Adrenal gland (tissue), 12 donors: ENCODE measurements around the gene DHFR. TPM values are rescaled to one million over a fixed set of nuclear protein-coding genes. Genes with fewer than 3 reads are reported as not detected.

Source experiments
- DNase-seq, 7 donors: peaks; one replicate each; pipeline ENCODE4 v3.0.0-alpha.2; 2019 to 2020
- H3K27ac ChIP-seq, 5 donors: fragments of 200-600 bp; sonication (generic) in 4 of 5; 1 replicate in 3 of 5; 2 replicates in 2 of 5; pipeline versions ENCODE4 v1.5.1 to v1.8.0; 2016 to 2020; ENCODE audit warnings: mild to moderate bottlenecking in 1 of 5
- H3K27me3 ChIP-seq: fragments of 200-600 bp; 2 replicates; pipeline ENCODE4 v1.8.0; 2021
- H3K36me3 ChIP-seq, 2 donors: fragments of 200-600 bp; replicated peaks in 1 of 2; 1 replicate in 1 of 2; 2 replicates in 1 of 2; pipeline versions ENCODE4 v1.5.1 to v1.8.0; 2018 to 2022
- H3K4me1 ChIP-seq, 2 donors: fragments of 200-600 bp; replicated peaks in 1 of 2; 1 replicate in 1 of 2; 2 replicates in 1 of 2; pipeline versions ENCODE4 v1.5.1 to v1.8.0; 2018 to 2021
- H3K4me3 ChIP-seq, 4 donors: fragments of 200-600 bp; sonication (generic) in 3 of 4; one replicate each; pipeline ENCODE4 v1.5.1; 2016 to 2018
- H3K9me3 ChIP-seq, 3 donors: fragments of 200-600 bp; sonication (generic) in 1 of 3; replicated peaks in 1 of 3; 1 replicate in 2 of 3; 2 replicates in 1 of 3; pipeline versions ENCODE4 v1.5.1 to v1.8.0; 2016 to 2021
- CTCF ChIP-seq, 6 experiments: fragments of 450-650 bp in 4 of 6; fragments of 200-600 bp in 2 of 6; sonication (generic) in 1 of 6; IDR thresholded peaks; 1 replicate in 5 of 6; 2 replicates in 1 of 6; pipeline versions ENCODE4 v1.5.1 to v1.8.0; 2016 to 2021; ENCODE audit warnings: antibody characterized with exemption in 6 of 6, mild to moderate bottlenecking in 2 of 6, moderate library complexity in 1 of 6
- POLR2A ChIP-seq, 2 donors: fragments of 450-650 bp; IDR thresholded peaks; one replicate each; pipeline ENCODE4 v1.6.1; 2017; ENCODE audit warnings: antibody characterized with exemption in 2 of 2, mild to moderate bottlenecking in 2 of 2, moderate library complexity in 1 of 2
- WGBS, 4 donors: extraction: QIAGEN DNeasy Blood & Tissue Kit in 2 of 4; methylation state at CpG; one replicate each; pipeline versions ENCODE4 v1.1.5 to v1.1.7; 2013 to 2017; 5-methylcytosine and 5-hydroxymethylcytosine counted together
- intact Hi-C, 2 donors: fragments of 100-400 bp; cut with DNase I; formaldehyde crosslinking; loops; one replicate each; pipeline versions ENCODE4 v1.14.1 to v1.15.0; 2022 to 2023
- polyA plus RNA-seq, 3 donors: library from polyadenylated mRNA; stranded (reverse); fragments of 200-250 nt in 2 of 3; fragments of 350-450 nt in 1 of 3; fragmentation: Illumina TruSeq in 1 of 3; extraction: RNeasy Lipid Tissue Mini Kit (QIAGEN cat#74804) in 1 of 3; gene quantifications; one replicate each; pipeline ENCODE4 v1.2.3, GENCODE V29; 2013 to 2014
- total RNA-seq, 9 donors: library from RNA; depleted of rRNA in 4 of 9; stranded (reverse); fragments of >200 nt in 4 of 9; fragments of 120-200 nt in 1 of 9; fragmentation: NEBNext Ultra II Directional in 1 of 9; extraction: Animal tissue kit (Norgen Biotek cat#: 25700) in 1 of 9; gene quantifications; one replicate each; pipeline versions ENCODE4 v1.1.0 to v1.2.4, GENCODE V29; 2013 to 2023
- donor health status: healthy with polysubstance abuse.
- donor health status: Bipolar disorder and iron deficiency.
- donor health status: DM: yes; HTN: yes; CAD: no.
- donor health status: DM: no; HTN: no; CAD: no.
- donor health status: DM: no; HTN: no; CAD: no.
- donor health status: DM: yes; HTN: yes; CAD: no.

The DHFR gene
- total and polyA plus RNA-seq, 12 donors, result 4.4 to 24.2 (median 8.6) TPM

DNA sequence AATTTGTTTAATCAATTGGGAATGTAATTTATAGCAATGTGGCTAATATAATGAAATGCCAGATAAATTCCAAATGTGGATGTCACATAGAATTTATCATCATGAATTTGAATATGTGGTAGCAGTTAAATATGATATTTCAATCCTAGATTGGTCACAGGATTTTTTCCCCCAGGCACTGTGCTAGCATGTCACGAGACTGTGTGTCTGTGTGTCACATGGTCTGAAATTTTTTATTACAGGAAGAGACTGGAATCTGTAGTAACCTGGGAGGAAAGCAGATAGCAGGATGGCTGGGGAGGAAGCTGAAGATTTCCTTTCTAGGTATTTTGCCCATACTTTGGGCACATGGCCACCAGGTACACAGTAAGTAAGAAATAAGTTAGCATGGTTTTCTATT lies 35.7 kb downstream of the DHFR start:
- Histone ChIP-seq H3K4me1 (no peaks in the 10 kb centered on the region), H3K36me3 (no peaks in the 10 kb centered on the region), H3K9me3 (no peaks in the 10 kb centered on the region), H3K27ac (no peak overlapping the region), H3K4me3 (no peak overlapping the region), H3K27me3 (no peaks in the 10 kb centered on the region)
- intact Hi-C loops, result no loop called here
- TF ChIP-seq POLR2A (IDR thresholded peaks at IDR 0.05) (no peak), CTCF (IDR thresholded peaks at IDR 0.05) (no peak)
- 74 to 89% (median 85%) methylated on average over 1 of the region's 1 CpG for WGBS, 4 donors
- no peak for DNase-seq

- no peaks in the 10 kb centered on the region for H3K27me3 ChIP-seq
- no peaks in the 10 kb centered on the region for H3K9me3 ChIP-seq
- TF ChIP-seq POLR2A (IDR thresholded peaks at IDR 0.05), result no peak
- H3K4me3 ChIP-seq, result no peak overlapping the region
- H3K36me3 ChIP-seq, result no peaks in the 10 kb centered on the region
- intact Hi-C loops, result no loop called here
- H3K27ac ChIP-seq, result no peak overlapping the region
- DNase-seq, result no peak
- H3K4me1 ChIP-seq, result no peaks in the 10 kb centered on the region
- 93 to 97% (median 95%) methylated on average over 4 of the region's 4 CpGs for WGBS, 4 donors
These were observed 36.3 kb downstream of the DHFR start for GRCh38 chr5:80618438-80618837.

GRCh38 chr5:80615266-80615914 lies 39.4 kb downstream of the DHFR start:
- H3K27ac ChIP-seq, result no peak overlapping the region
- H3K9me3 ChIP-seq, result no peaks in the 10 kb centered on the region
- H3K27me3 ChIP-seq, result no peaks in the 10 kb centered on the region
- no peaks in the 10 kb centered on the region for H3K4me1 ChIP-seq
- no peak for DNase-seq
- no peak overlapping the region for H3K4me3 ChIP-seq
- H3K36me3 ChIP-seq, result no peaks in the 10 kb centered on the region
- intact Hi-C loops, result no loop called here
- TF ChIP-seq POLR2A (IDR thresholded peaks at IDR 0.05) (no peak), CTCF (IDR thresholded peaks at IDR 0.05) (no peak)
- 80 to 85% (median 82%) methylated on average over 14 to 17 of the region's 17 CpGs for WGBS, 4 donors

- H3K27ac ChIP-seq, result no peak overlapping the region
- intact Hi-C loops, result no loop called here
- WGBS, 4 donors, result 84 to 95% (median 89%) methylated on average over 1 of the region's 1 CpG
These were observed 45.1 kb downstream of the DHFR start for GRCh38 chr5:80609692-80610091.

More at GRCh38 chr5:80609692-80610091, 45.1 kb downstream of the DHFR start:
- H3K4me3 ChIP-seq, result no peak overlapping the region
- H3K4me1 ChIP-seq, result no peaks in the 10 kb centered on the region
- H3K9me3 ChIP-seq, result no peaks in the 10 kb centered on the region
- no peak for DNase-seq
- peaks cover 0 to 4% of the 10 kb centered on the region in 2 donors for H3K36me3 ChIP-seq
- TF ChIP-seq POLR2A (IDR thresholded peaks at IDR 0.05), result no peak
- TF ChIP-seq CTCF (IDR thresholded peaks at IDR 0.05), result no peak
- no peaks in the 10 kb centered on the region for H3K27me3 ChIP-seq
